ENCODE results near the gene GRID1. TPM values are rescaled to one million over a fixed set of nuclear protein-coding genes. Genes with fewer than 3 reads are reported as not detected.

The GRID1 gene
- total RNA-seq, 4 donors from 2014 or later = 0.35 to 10.7 (median 1.3) TPM

DNA sequence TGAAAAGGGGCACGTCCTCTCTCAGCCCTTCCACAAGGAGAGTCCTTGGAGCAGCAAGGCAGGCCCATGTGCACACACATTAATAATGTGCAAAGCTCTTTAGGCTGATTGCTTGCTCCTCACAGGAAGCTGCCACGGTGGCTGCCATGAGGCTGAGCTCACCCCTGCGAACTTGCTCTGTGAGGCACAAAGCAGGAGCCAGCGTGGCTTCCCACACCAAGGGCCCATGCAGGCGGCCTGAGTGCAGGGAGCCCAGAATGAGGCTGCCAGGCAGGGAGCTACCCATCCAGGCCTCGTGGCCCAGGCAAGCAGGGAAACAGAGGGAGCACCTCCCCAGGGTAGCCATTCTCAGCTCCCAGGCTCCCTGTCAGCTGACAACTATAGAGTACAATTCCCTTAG lies 242.9 kb downstream of the GRID1 start:
- Histone ChIP-seq H3K4me3 (no peak overlapping the region), H3K9me3 (no peaks in the 10 kb centered on the region), H3K4me1 (no peaks in the 10 kb centered on the region), H3K27ac (no peak overlapping the region), H3K27me3 (no peaks in the 10 kb centered on the region), H3K36me3 (no peaks in the 10 kb centered on the region)
- TF ChIP-seq, protein P1, sequence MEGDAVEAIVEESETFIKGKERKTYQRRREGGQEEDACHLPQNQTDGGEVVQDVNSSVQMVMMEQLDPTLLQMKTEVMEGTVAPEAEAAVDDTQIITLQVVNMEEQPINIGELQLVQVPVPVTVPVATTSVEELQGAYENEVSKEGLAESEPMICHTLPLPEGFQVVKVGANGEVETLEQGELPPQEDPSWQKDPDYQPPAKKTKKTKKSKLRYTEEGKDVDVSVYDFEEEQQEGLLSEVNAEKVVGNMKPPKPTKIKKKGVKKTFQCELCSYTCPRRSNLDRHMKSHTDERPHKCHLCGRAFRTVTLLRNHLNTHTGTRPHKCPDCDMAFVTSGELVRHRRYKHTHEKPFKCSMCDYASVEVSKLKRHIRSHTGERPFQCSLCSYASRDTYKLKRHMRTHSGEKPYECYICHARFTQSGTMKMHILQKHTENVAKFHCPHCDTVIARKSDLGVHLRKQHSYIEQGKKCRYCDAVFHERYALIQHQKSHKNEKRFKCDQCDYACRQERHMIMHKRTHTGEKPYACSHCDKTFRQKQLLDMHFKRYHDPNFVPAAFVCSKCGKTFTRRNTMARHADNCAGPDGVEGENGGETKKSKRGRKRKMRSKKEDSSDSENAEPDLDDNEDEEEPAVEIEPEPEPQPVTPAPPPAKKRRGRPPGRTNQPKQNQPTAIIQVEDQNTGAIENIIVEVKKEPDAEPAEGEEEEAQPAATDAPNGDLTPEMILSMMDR (IDR thresholded peaks at IDR 0.05) = no peak
- no peak for TF ChIP-seq POLR2A (IDR thresholded peaks at IDR 0.05)
- DNase-seq = no peak

GRCh38 chr10:86123304-86123703 lies 243.3 kb downstream of the GRID1 start:
- TF ChIP-seq, protein P1 (IDR thresholded peaks at IDR 0.05) = no peak
- no peak for TF ChIP-seq POLR2A (IDR thresholded peaks at IDR 0.05)
- no peak for DNase-seq
- Histone ChIP-seq H3K4me1 (no peaks in the 10 kb centered on the region), H3K36me3 (no peaks in the 10 kb centered on the region), H3K27ac (no peak overlapping the region), H3K9me3 (no peaks in the 10 kb centered on the region), H3K27me3 (no peaks in the 10 kb centered on the region), H3K4me3 (no peak overlapping the region)

DNA sequence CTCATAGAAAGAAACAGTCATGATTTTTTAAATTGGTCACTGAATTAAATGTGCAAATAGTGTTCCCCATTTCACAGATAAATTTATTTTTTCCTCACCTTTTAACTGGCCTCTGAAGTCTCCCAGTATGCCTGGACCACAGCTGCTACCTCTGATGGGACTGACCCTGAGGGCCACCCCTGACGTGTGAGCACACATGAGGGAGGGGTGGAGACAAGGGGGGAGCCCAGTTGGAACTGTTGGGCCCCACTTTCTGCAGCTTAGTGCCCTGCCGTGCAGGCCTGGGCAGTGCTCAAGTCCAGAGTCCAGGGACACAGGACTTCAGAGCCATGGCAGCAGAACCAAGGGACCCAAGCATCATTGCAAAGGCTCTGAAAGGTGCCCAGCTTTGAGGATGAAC lies 243.9 kb downstream of the GRID1 start:
- H3K27ac ChIP-seq = no peak overlapping the region
- no peaks in the 10 kb centered on the region for H3K9me3 ChIP-seq
- H3K4me3 ChIP-seq = no peak overlapping the region
- no peak for DNase-seq
- no peaks in the 10 kb centered on the region for H3K27me3 ChIP-seq
- no peak for TF ChIP-seq POLR2A (IDR thresholded peaks at IDR 0.05)
- TF ChIP-seq, protein P1 (IDR thresholded peaks at IDR 0.05) = no peak
- H3K4me1 ChIP-seq = no peaks in the 10 kb centered on the region
- no peaks in the 10 kb centered on the region for H3K36me3 ChIP-seq

- no peak overlapping the region for H3K4me3 ChIP-seq
- no peaks in the 10 kb centered on the region for H3K36me3 ChIP-seq
- no peak for DNase-seq
Observed at GRCh38 chr10:86121200-86121599, 245.4 kb downstream of the GRID1 start.

DNA sequence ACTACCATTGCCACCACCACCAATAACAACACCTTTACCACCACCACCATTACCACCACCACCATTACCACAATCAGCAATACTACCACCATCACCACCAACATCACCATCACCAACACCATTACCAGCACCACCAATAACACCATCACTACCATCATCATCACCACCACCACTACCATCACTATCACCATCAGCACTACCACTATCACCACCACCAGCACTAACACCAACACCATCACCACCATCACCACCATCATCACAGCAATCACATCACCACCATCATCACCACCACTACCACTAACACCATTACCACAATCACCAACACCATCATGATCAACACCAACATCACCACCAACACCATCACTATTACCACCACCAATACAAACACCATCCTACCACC lies 249.5 kb downstream of the GRID1 start:
- Histone ChIP-seq H3K27ac (no peak overlapping the region), H3K4me1 (no peaks in the 10 kb centered on the region), H3K9me3 (no peaks in the 10 kb centered on the region), H3K36me3 (no peaks in the 10 kb centered on the region), H3K4me3 (no peak overlapping the region), H3K27me3 (no peaks in the 10 kb centered on the region)
- TF ChIP-seq, protein P1 (IDR thresholded peaks at IDR 0.05) = no peak
- TF ChIP-seq POLR2A (IDR thresholded peaks at IDR 0.05) = no peak
- DNase-seq = no peak

More at GRCh38 chr10:86121200-86121599, 245.4 kb downstream of the GRID1 start:
- TF ChIP-seq, protein P1 (IDR thresholded peaks at IDR 0.05) = no peak
- no peak for TF ChIP-seq POLR2A (IDR thresholded peaks at IDR 0.05)
- no peak overlapping the region for H3K27ac ChIP-seq
- no peaks in the 10 kb centered on the region for H3K27me3 ChIP-seq
- no peaks in the 10 kb centered on the region for H3K4me1 ChIP-seq
- no peaks in the 10 kb centered on the region for H3K9me3 ChIP-seq

- TF ChIP-seq, protein P1 (IDR thresholded peaks at IDR 0.05) = no peak
- no peak for TF ChIP-seq POLR2A (IDR thresholded peaks at IDR 0.05)
- H3K27me3 ChIP-seq = no peaks in the 10 kb centered on the region
- no peaks in the 10 kb centered on the region for H3K9me3 ChIP-seq
- H3K27ac ChIP-seq = no peak overlapping the region
- no peaks in the 10 kb centered on the region for H3K4me1 ChIP-seq
- H3K4me3 ChIP-seq = no peak overlapping the region
- no peak for DNase-seq
- no peaks in the 10 kb centered on the region for H3K36me3 ChIP-seq
Observed at GRCh38 chr10:86113983-86114382, 252.6 kb downstream of the GRID1 start.

All from Peyer's patch (tissue), 4 donors.